H1 (cell line): ENCODE data around the gene ATP5MC2. TPM values are rescaled to one million over a fixed set of nuclear protein-coding genes. Genes with fewer than 3 reads are reported as not detected.

ENCODE experiments used
- CTCF ChIA-PET: fragments of 300-600 bp; sonication (Branson Sonifier 250); formaldehyde crosslinking; loops from one replicate; lab custom pipeline; 2021; ENCODE audit not compliant: partially characterized antibody; lab: Charles Lee
- POLR2A ChIA-PET: fragments of 300-600 bp; sonication (Branson Sonifier 250); formaldehyde crosslinking; loops from one replicate; lab custom pipeline; 2021; ENCODE audit warnings: inconsistent platforms; ENCODE audit not compliant: partially characterized antibody; lab: Charles Lee
- DNase-seq, 2 experiments: peaks; one replicate each; pipeline versions ENCODE4 v3.0.0 to v3.0.0-alpha.2; 2010 to 2022; ENCODE audit warnings: low spot score in 2 of 2, low read depth in 1 of 2, mixed read lengths in 1 of 2
- FAIRE-seq: peaks from 2 replicates; lab custom pipeline; 2011; peaks lifted over from hg19 to GRCh38; lab: Jason Lieb, UNC
- H2AFZ ChIP-seq: 2 replicates; pipeline ENCODE4 v1.8.1; 2012; ENCODE audit warnings: low read length, inconsistent platforms
- H2AK5ac ChIP-seq: 2 replicates; pipeline ENCODE4 v1.6.1; 2013; ENCODE audit warnings: low read depth, low read length
- H2BK120ac ChIP-seq: replicated peaks from 2 replicates; pipeline ENCODE3; 2013; ENCODE audit warnings: low read depth, low read length, inconsistent platforms
- H2BK12ac ChIP-seq: 2 replicates; pipeline ENCODE4 v1.6.1; 2013; ENCODE audit warnings: low read depth, low read length
- H2BK15ac ChIP-seq: 2 replicates; pipeline ENCODE4 v1.6.1; 2013; ENCODE audit warnings: low read length
- H2BK20ac ChIP-seq: 2 replicates; pipeline ENCODE4 v1.6.1; 2013; ENCODE audit warnings: low read length
- H2BK5ac ChIP-seq: 2 replicates; pipeline ENCODE4 v1.6.1; 2013; ENCODE audit warnings: low read depth, low read length
- H3K14ac ChIP-seq: 2 replicates; pipeline ENCODE4 v1.6.1; 2013; ENCODE audit warnings: inconsistent platforms; ENCODE audit not compliant: insufficient read length
- H3K18ac ChIP-seq: 2 replicates; pipeline ENCODE4 v1.6.1; 2013; ENCODE audit warnings: low read length; ENCODE audit errors: extremely low read depth
- H3K23ac ChIP-seq: 2 replicates; pipeline ENCODE4 v1.6.1; 2013; ENCODE audit warnings: inconsistent platforms; ENCODE audit not compliant: insufficient read length
- H3K23me2 ChIP-seq: 2 replicates; pipeline ENCODE4 v1.6.1; 2013; ENCODE audit warnings: low read depth, low read length
- H3K27ac ChIP-seq: 2 replicates; pipeline ENCODE4 v1.6.1; 2011; ENCODE audit warnings: low read depth, low read length, inconsistent platforms
- H3K27me3 ChIP-seq, 4 experiments: replicated peaks in 1 of 4; 1 replicate in 1 of 4; 2 replicates in 3 of 4; pipeline versions ENCODE4 v1.6.1 to v1.8.1; 2011 to 2013; ENCODE audit warnings: low read length in 3 of 4, mild to moderate bottlenecking in 3 of 4, inconsistent platforms in 2 of 4, mixed read lengths in 2 of 4, moderate library complexity in 1 of 4; ENCODE audit not compliant: control insufficient read depth in 3 of 4, insufficient read depth in 3 of 4; ENCODE audit errors: extremely low read depth in 1 of 4
- H3K36me3 ChIP-seq, 4 experiments: 2 replicates each; pipeline versions ENCODE4 v1.6.1 to v1.8.1; 2011 to 2013; ENCODE audit warnings: mild to moderate bottlenecking in 4 of 4, low read length in 3 of 4, moderate library complexity in 2 of 4, control low read depth in 1 of 4, inconsistent platforms in 1 of 4; ENCODE audit not compliant: insufficient read depth in 4 of 4, control insufficient read depth in 2 of 4
- H3K4ac ChIP-seq: replicated peaks from 2 replicates; pipeline ENCODE3; 2013; ENCODE audit warnings: low read length, low read depth, mixed read lengths, inconsistent platforms; ENCODE audit not compliant: insufficient read length
- H3K4me1 ChIP-seq, 4 experiments: replicated peaks in 1 of 4; 1 replicate in 1 of 4; 2 replicates in 3 of 4; pipeline versions ENCODE4 v1.6.1 to v1.8.1; 2011 to 2013; ENCODE audit warnings: low read length in 3 of 4, inconsistent platforms in 2 of 4, mixed read lengths in 1 of 4; ENCODE audit not compliant: insufficient read depth in 4 of 4, control insufficient read depth in 3 of 4
- H3K4me2 ChIP-seq, 2 experiments: 2 replicates each; pipeline versions ENCODE4 v1.6.1 to v1.8.1; 2011 to 2013; ENCODE audit warnings: low read depth in 2 of 2, low read length in 2 of 2, control low read depth in 1 of 2, inconsistent platforms in 1 of 2, mild to moderate bottlenecking in 1 of 2; ENCODE audit not compliant: insufficient read depth in 1 of 2
- H3K4me3 ChIP-seq, 4 experiments: fragments of 200-600, 300-600 bp in 1 of 4; sonication (generic), shearing (Covaris generic), sonication (Bioruptor Twin) in 1 of 4; 2 replicates each; pipeline versions ENCODE4 v1.5.1 to v1.8.1; 2011 to 2016; ENCODE audit warnings: low read length in 4 of 4, low read depth in 3 of 4, control low read depth in 2 of 4, inconsistent platforms in 2 of 4, mild to moderate bottlenecking in 2 of 4, mixed read lengths in 1 of 4, moderate library complexity in 1 of 4; ENCODE audit not compliant: insufficient read depth in 2 of 4; ENCODE audit errors: extremely low read depth in 1 of 4
- H3K56ac ChIP-seq: replicated peaks from 2 replicates; pipeline ENCODE3; 2013; ENCODE audit warnings: low read depth, mild to moderate bottlenecking, mixed read lengths, low read length, inconsistent platforms; ENCODE audit not compliant: insufficient read length
- H3K79me1 ChIP-seq: 2 replicates; pipeline ENCODE4 v1.6.1; 2013; ENCODE audit warnings: low read depth, low read length, control low read depth
- H3K79me2 ChIP-seq, 2 experiments: 2 replicates each; pipeline versions ENCODE4 v1.6.1 to v1.8.1; 2012 to 2013; ENCODE audit warnings: low read length in 2 of 2, mild to moderate bottlenecking in 2 of 2, inconsistent platforms in 1 of 2; ENCODE audit not compliant: insufficient read depth in 2 of 2, control insufficient read depth in 1 of 2
- H3K9ac ChIP-seq, 4 experiments: replicated peaks in 1 of 4; 1 replicate in 1 of 4; 2 replicates in 3 of 4; pipeline versions ENCODE4 v1.6.1 to v1.8.1; 2011 to 2013; ENCODE audit warnings: low read depth in 3 of 4, low read length in 3 of 4, control low read depth in 2 of 4, mild to moderate bottlenecking in 2 of 4, moderate library complexity in 2 of 4, inconsistent platforms in 1 of 4; ENCODE audit errors: extremely low read depth in 1 of 4
- H3K9me3 ChIP-seq, 2 experiments: 2 replicates each; pipeline versions ENCODE4 v1.6.1 to v1.8.1; 2012 to 2013; ENCODE audit warnings: mild to moderate bottlenecking in 2 of 2, moderate library complexity in 2 of 2, control low read depth in 1 of 2, inconsistent platforms in 1 of 2, low read depth in 1 of 2, low read length in 1 of 2, mixed read lengths in 1 of 2; ENCODE audit not compliant: insufficient read depth in 2 of 2
- H4K20me1 ChIP-seq, 2 experiments: replicated peaks in 1 of 2; 2 replicates each; pipeline versions ENCODE3 to v1.8.1; 2011 to 2013; ENCODE audit warnings: inconsistent platforms in 2 of 2, low read length in 2 of 2, mild to moderate bottlenecking in 1 of 2; ENCODE audit not compliant: insufficient read depth in 2 of 2, control insufficient read depth in 1 of 2
- H4K5ac ChIP-seq: 2 replicates; pipeline ENCODE4 v1.6.1; 2013; ENCODE audit warnings: low read length, low read depth, mixed read lengths, inconsistent platforms; ENCODE audit not compliant: insufficient read length
- H4K8ac ChIP-seq: 2 replicates; pipeline ENCODE4 v1.8.0; 2013; ENCODE audit warnings: mild to moderate bottlenecking, moderate library complexity, low read length, inconsistent platforms; ENCODE audit not compliant: insufficient read depth; ENCODE audit errors: extremely low read depth
- H4K91ac ChIP-seq: replicated peaks from 2 replicates; pipeline ENCODE3; 2013; ENCODE audit warnings: low read length, mixed read lengths, inconsistent platforms; ENCODE audit not compliant: insufficient read length
- ASH2L ChIP-seq: fragments of 200-600, 300-600 bp; sonication (generic); IDR thresholded peaks from one replicate; pipeline ENCODE4 v1.7.1; 2017; ENCODE audit warnings: low read length
- ATF3 ChIP-seq: IDR thresholded peaks from 2 replicates; pipeline ENCODE4 v1.6.1; 2011; ENCODE audit warnings: low read depth, mild to moderate bottlenecking, low read length; ENCODE audit not compliant: insufficient read depth
- CHD2 ChIP-seq: IDR thresholded peaks from 2 replicates; pipeline ENCODE4 v1.6.1; 2012; ENCODE audit warnings: low read length, improper control_type of control experiment
- EGR1 ChIP-seq: IDR thresholded peaks from 2 replicates; pipeline ENCODE4 v1.6.1; 2011; ENCODE audit warnings: low read depth, low read length, borderline replicate concordance
- HDAC6 ChIP-seq: IDR thresholded peaks from one replicate; pipeline ENCODE4 v1.7.1; 2012; ENCODE audit warnings: low read depth, mild to moderate bottlenecking, inconsistent platforms, low read length, moderate library complexity
- KDM1A ChIP-seq: fragments of 200-600, 300-600 bp; sonication (generic); IDR thresholded peaks from 2 replicates; pipeline ENCODE4 v1.7.1; 2016; ENCODE audit warnings: mild to moderate bottlenecking, low read length, borderline replicate concordance
- KDM4A ChIP-seq: IDR thresholded peaks from one replicate; pipeline ENCODE4 v1.7.1; 2012; ENCODE audit warnings: low read depth, mild to moderate bottlenecking, moderate library complexity, low read length, inconsistent platforms; ENCODE audit not compliant: severe bottlenecking
- SP2 ChIP-seq: IDR thresholded peaks from 2 replicates; pipeline ENCODE4 v1.6.1; 2012; ENCODE audit warnings: mild to moderate bottlenecking, low read length, inconsistent platforms
- TAF7 ChIP-seq: optimal IDR thresholded peaks from 2 replicates; pipeline ENCODE3; 2011; ENCODE audit warnings: low read depth, mild to moderate bottlenecking, inconsistent platforms, low read length, moderate library complexity, borderline replicate concordance
- TBP ChIP-seq: IDR thresholded peaks from 2 replicates; pipeline ENCODE4 v1.6.1; 2011; ENCODE audit warnings: low read depth, low read length, improper control_type of control experiment
- TEAD4 ChIP-seq: IDR thresholded peaks from 2 replicates; pipeline ENCODE4 v1.6.1; 2012; ENCODE audit warnings: low read depth, low read length, inconsistent platforms, mixed read lengths
- WGBS, 2 experiments: shearing (Covaris generic) in 1 of 2; methylation state at CpG; one replicate each; pipeline versions ENCODE4 v1.1.6 to v1.1.7; 2013 to 2015; ENCODE audit warnings: low lambda C conversion rate in 2 of 2, mixed read lengths in 2 of 2, inconsistent platforms in 1 of 2, low coverage in 1 of 2, missing lambda C conversion rate in 1 of 2; ENCODE audit not compliant: insufficient replicate concordance in 2 of 2, insufficient coverage in 1 of 2, insufficient read length in 1 of 2; ENCODE audit errors: extremely low coverage in 1 of 2, missing lambda C conversion rate in 1 of 2; 5-methylcytosine and 5-hydroxymethylcytosine counted together
- polyA plus RNA-seq, 7 experiments: library from polyadenylated mRNA; depleted of rRNA in 3 of 7; stranded (reverse) in 5 of 7; unstranded in 2 of 7; fragments of >200 nt in 5 of 7; fragments of 200-250 nt in 2 of 7; gene quantifications; 1 replicate in 5 of 7; 2 replicates in 1 of 7; 4 replicates in 1 of 7; pipeline versions ENCODE4 v1.2.1 to v1.2.3, GENCODE V29; 2011 to 2013; ENCODE audit warnings: missing spikeins in 2 of 7, mixed read lengths in 2 of 7
- total RNA-seq: library from RNA; stranded (reverse); fragmentation: NEBNext Ultra II Directional; extraction: Animal tissue kit (Norgen Biotek cat#: 25700); gene quantifications from 2 replicates; pipeline ENCODE4 v1.2.1, GENCODE V29; 2021
- TF ChIP-seq, protein P1 (sequence below), 3 experiments: IDR thresholded peaks; 1 replicate in 2 of 3; 2 replicates in 1 of 3; pipeline versions ENCODE4 v1.5.1 to v1.6.1; 2011; ENCODE audit warnings: low read length in 3 of 3, mild to moderate bottlenecking in 3 of 3, inconsistent platforms in 2 of 3, low read depth in 1 of 3, moderate library complexity in 1 of 3; ENCODE audit not compliant: insufficient read depth in 1 of 3; ENCODE audit errors: control extremely low read depth in 1 of 3

ATP5MC2 gene
- total and polyA plus RNA-seq, 2 of the 8 experiments (the other 6 are each of a cell fraction or from before 2014, with no cell fraction given) = 408 to 952 TPM

- 52% methylated on average over 2 of the region's 2 CpGs; no CpG with 5 or more reads in 1 of the 2 experiments for WGBS, 2 experiments
- H4K20me1 ChIP-seq = no peaks in the 10 kb centered on the region
- H2BK5ac ChIP-seq = no peak overlapping the region
- POLR2A ChIA-PET = interaction anchor here (1.4 to 5.4 kb wide), 2 partner anchors 10 to 39 kb away, joined by 3 to 20 read pairs; partner anchors contain the start of genes ATF7 and ATP5MC2
- DNase-seq (no peak), FAIRE-seq (no peak)
- no peaks in the 10 kb centered on the region for H3K4me1 ChIP-seq
- H4K8ac ChIP-seq = no peak overlapping the region
- no peak overlapping the region for H2BK15ac ChIP-seq
- no peak overlapping the region for H3K9ac ChIP-seq
- no peak overlapping the region for H3K18ac ChIP-seq
- no peak overlapping the region for H3K14ac ChIP-seq
- no peak overlapping the region for H3K4me2 ChIP-seq
- no peak overlapping the region for H2BK120ac ChIP-seq
- H3K27ac ChIP-seq = no peak overlapping the region
- no peaks in the 10 kb centered on the region for H3K36me3 ChIP-seq
- no peak overlapping the region for H2AFZ ChIP-seq
- H3K79me2 ChIP-seq = no peaks in the 10 kb centered on the region
- no peak overlapping the region for H3K23ac ChIP-seq
- no peak overlapping the region for H4K5ac ChIP-seq
- H3K4me3 ChIP-seq = no peak overlapping the region
- H2BK12ac ChIP-seq = no peak overlapping the region
- H2BK20ac ChIP-seq = no peak overlapping the region
- no peaks in the 10 kb centered on the region for H3K79me1 ChIP-seq
- no peaks in the 10 kb centered on the region for H3K27me3 ChIP-seq
- no peaks in the 10 kb centered on the region; the same call in 1 of the 2 replicates for H3K23me2 ChIP-seq
- H3K4ac ChIP-seq = no peak overlapping the region
- no peak overlapping the region for H3K56ac ChIP-seq
- no peak overlapping the region for H4K91ac ChIP-seq
- CTCF ChIA-PET = interaction anchor here (1.5 kb wide), 2 partner anchors 11 to 22 kb away, joined by 3 read pairs; partner anchors contain the start of gene ATF7
- no peak overlapping the region for H2AK5ac ChIP-seq
- H3K9me3 ChIP-seq = no peaks in the 10 kb centered on the region
- TF ChIP-seq EGR1 (no peak), TAF7 (no peak), CHD2 (no peak), TBP (no peak), ATF3 (no peak), KDM1A (no peak), TEAD4 (no peak), ASH2L (no peak), SP2 (no peak), KDM4A (no peak), HDAC6 (no peak)
- TF ChIP-seq, protein P1, sequence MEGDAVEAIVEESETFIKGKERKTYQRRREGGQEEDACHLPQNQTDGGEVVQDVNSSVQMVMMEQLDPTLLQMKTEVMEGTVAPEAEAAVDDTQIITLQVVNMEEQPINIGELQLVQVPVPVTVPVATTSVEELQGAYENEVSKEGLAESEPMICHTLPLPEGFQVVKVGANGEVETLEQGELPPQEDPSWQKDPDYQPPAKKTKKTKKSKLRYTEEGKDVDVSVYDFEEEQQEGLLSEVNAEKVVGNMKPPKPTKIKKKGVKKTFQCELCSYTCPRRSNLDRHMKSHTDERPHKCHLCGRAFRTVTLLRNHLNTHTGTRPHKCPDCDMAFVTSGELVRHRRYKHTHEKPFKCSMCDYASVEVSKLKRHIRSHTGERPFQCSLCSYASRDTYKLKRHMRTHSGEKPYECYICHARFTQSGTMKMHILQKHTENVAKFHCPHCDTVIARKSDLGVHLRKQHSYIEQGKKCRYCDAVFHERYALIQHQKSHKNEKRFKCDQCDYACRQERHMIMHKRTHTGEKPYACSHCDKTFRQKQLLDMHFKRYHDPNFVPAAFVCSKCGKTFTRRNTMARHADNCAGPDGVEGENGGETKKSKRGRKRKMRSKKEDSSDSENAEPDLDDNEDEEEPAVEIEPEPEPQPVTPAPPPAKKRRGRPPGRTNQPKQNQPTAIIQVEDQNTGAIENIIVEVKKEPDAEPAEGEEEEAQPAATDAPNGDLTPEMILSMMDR (IDR thresholded peaks at IDR 0.05; ENCODE audit: control extremely low read depth in 1 of 3, insufficient read depth in 1 of 3, low read depth in 1 of 3, low read length in 3 of 3) = no peak
Measured at GRCh38 chr12:53636641-53637040, 39.2 kb downstream of the ATP5MC2 start.
